GM06990 (cell line): Measurements from ENCODE around the gene IL16.

Experiments
- DNase-seq: peaks from one replicate; pipeline ENCODE4 v3.0.0-alpha.2; 2011; ENCODE audit not compliant: insufficient read length; ENCODE audit errors: extremely low read depth
- H3K27me3 ChIP-seq: replicated peaks from 2 replicates; pipeline ENCODE4 v1.6.0; 2011; ENCODE audit warnings: low read length; ENCODE audit not compliant: control insufficient read depth, insufficient read depth
- H3K36me3 ChIP-seq: 2 replicates; pipeline ENCODE4 v1.5.1; 2011; ENCODE audit warnings: low read length; ENCODE audit not compliant: control insufficient read depth, insufficient read depth
- H3K4me3 ChIP-seq: replicated peaks from 2 replicates; pipeline ENCODE4 v1.5.1; 2011; ENCODE audit warnings: low read depth, mild to moderate bottlenecking, control low read depth, low read length
- CTCF ChIP-seq: IDR thresholded peaks from 2 replicates; pipeline ENCODE4 v1.5.1; 2011; ENCODE audit warnings: low read length, control low read depth, mild to moderate bottlenecking, inconsistent platforms; ENCODE audit not compliant: insufficient read depth, poor library complexity, severe bottlenecking

IL16 gene

GRCh38 chr15:81274255-81274654, 77.6 kb downstream of the IL16 start:
- no peaks in the 10 kb centered on the region for H3K27me3 ChIP-seq
- TF ChIP-seq CTCF: no peak
- no peak overlapping the region for H3K4me3 ChIP-seq
- H3K36me3 ChIP-seq: no peaks in the 10 kb centered on the region
- no peak for DNase-seq

GRCh38 chr15:81274931-81275707, 78.4 kb downstream of the IL16 start:
- H3K36me3 ChIP-seq: no peaks in the 10 kb centered on the region
- H3K4me3 ChIP-seq: no peak overlapping the region
- DNase-seq: peak; percentile 65
- TF ChIP-seq CTCF: peak; percentile 82
- H3K27me3 ChIP-seq: no peaks in the 10 kb centered on the region

GRCh38 chr15:81275711-81276392, 79.2 kb downstream of the IL16 start:
- no peak overlapping the region for H3K4me3 ChIP-seq
- no peaks in the 10 kb centered on the region for H3K27me3 ChIP-seq
- H3K36me3 ChIP-seq: no peaks in the 10 kb centered on the region
- no peak for TF ChIP-seq CTCF
- DNase-seq: no peak

GRCh38 chr15:81276967-81277366, 80.3 kb downstream of the IL16 start:
- H3K27me3 ChIP-seq: no peaks in the 10 kb centered on the region
- no peak for DNase-seq
- no peak overlapping the region for H3K4me3 ChIP-seq
- TF ChIP-seq CTCF: no peak
- H3K36me3 ChIP-seq: no peaks in the 10 kb centered on the region

GRCh38 chr15:81277851-81278250, 81.2 kb downstream of the IL16 start:
- Histone ChIP-seq H3K27me3 (no peaks in the 10 kb centered on the region), H3K4me3 (no peak overlapping the region), H3K36me3 (no peaks in the 10 kb centered on the region)
- no peak for TF ChIP-seq CTCF
- no peak for DNase-seq
